ENCODE data around the gene MGAT4B.

- TF ChIP-seq, protein P1, sequence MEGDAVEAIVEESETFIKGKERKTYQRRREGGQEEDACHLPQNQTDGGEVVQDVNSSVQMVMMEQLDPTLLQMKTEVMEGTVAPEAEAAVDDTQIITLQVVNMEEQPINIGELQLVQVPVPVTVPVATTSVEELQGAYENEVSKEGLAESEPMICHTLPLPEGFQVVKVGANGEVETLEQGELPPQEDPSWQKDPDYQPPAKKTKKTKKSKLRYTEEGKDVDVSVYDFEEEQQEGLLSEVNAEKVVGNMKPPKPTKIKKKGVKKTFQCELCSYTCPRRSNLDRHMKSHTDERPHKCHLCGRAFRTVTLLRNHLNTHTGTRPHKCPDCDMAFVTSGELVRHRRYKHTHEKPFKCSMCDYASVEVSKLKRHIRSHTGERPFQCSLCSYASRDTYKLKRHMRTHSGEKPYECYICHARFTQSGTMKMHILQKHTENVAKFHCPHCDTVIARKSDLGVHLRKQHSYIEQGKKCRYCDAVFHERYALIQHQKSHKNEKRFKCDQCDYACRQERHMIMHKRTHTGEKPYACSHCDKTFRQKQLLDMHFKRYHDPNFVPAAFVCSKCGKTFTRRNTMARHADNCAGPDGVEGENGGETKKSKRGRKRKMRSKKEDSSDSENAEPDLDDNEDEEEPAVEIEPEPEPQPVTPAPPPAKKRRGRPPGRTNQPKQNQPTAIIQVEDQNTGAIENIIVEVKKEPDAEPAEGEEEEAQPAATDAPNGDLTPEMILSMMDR (IDR thresholded peaks at IDR 0.05), result no peak
- no peak for TF ChIP-seq POLR2A (IDR thresholded peaks at IDR 0.05)
These were observed 35.3 kb downstream of the MGAT4B start for GRCh38 chr5:179771311-179771895.
